ENCODE measurements around the gene TBC1D22A.

TBC1D22A gene

DNA sequence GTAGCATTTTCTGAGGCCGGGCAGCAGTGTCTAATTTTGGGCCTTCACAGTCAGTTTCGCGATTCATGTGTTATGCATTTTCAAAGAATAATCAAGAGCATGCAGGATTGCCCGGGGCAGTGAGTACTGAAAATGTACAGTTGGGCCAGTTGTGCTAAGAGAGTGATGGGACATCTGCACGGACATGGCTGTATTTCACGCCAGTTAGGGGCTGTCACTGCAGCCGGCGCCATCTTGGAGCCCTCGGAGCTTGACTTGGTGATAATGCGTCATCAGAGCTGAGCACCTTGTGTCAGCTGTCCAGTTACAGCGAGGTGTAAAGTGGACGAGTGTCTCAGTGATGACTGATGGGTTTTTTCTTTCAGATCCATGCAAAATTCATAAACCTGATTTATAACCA, 188.9 kb downstream of the TBC1D22A start:
- no peak for TF ChIP-seq JUND (IDR thresholded peaks at IDR 0.05; ENCODE audit: low read depth)
- no peak for DNase-seq (ENCODE audit: low read depth in 1 of 2, low spot score in 1 of 2)
- in situ Hi-C loops (cut with HindIII; ENCODE audit: low pct_unique_long_range_greater_than_20kb, low sequenced_read_pairs), result no loop called here

DNA sequence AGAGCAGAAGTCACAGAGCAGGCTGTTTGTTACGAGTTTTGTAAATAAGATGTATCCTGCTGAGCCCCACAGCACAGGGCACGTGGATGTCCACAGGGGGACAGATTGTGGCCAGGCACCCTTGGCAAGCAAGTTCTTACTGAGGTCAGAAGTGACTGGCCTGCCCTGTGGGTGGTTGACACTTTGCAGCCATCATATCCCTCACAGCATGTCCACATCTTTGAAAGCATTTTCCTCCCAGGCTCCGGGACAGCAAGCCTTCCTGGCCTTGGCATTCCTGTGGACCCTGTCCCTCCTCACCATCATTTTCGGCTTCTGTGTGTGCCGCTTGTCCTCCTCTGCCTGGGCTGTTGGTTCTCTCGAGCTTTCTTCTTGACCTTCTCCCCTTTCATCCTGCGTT, 189.5 kb downstream of the TBC1D22A start:
- in situ Hi-C loops (cut with HindIII; ENCODE audit: low pct_unique_long_range_greater_than_20kb, low sequenced_read_pairs), result no loop called here
- no peak for DNase-seq (ENCODE audit: low read depth in 1 of 2, low spot score in 1 of 2)

DNA sequence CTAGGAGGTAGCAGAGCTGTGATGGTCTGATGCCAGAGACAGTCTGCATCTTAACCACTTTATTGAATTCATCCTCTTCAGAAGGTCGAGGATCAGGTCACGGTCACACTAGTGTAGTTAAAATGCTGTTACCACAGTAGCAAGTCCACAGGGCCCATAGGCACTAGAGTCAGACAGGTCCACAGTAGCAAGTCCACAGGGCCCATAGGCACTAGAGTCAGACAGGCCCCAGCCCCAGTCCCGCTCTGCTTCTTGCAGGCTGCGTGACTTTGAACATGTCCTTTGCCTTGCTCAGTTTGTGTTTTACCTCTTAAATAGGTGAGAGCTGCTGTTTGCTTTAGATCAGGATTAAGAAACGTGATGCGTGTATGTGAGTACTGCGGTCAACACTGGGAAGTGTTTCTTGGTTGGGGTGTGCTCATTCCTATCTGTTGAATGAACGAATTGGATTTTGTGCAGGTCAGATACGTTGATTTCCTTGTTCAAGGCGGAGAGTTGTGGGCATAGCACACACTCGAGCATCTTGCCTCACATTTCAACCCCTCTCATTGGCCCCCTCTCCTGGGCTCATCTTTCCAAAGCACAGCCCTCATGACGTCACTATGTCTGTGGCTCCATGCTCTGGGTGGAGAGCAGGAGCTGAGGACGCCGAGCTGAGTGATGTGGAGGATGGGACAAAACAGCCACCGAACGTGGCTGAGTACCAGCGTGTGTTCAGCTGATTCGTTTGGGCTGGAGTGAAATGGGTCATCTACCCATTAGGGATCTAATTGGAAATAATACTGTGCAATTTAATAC, 191.7 kb downstream of the TBC1D22A start:
- no peak for DNase-seq (ENCODE audit: low read depth in 1 of 2, low spot score in 1 of 2)
- TF ChIP-seq JUND (IDR thresholded peaks at IDR 0.05; ENCODE audit: low read depth), result no peak

More for the DNA sequence above, 189.5 kb downstream of the TBC1D22A start:
- no peak for TF ChIP-seq JUND (IDR thresholded peaks at IDR 0.05; ENCODE audit: low read depth)

GRCh38 chr22:46954781-46955180, 192.3 kb downstream of the TBC1D22A start:
- in situ Hi-C loops (cut with HindIII; ENCODE audit: low pct_unique_long_range_greater_than_20kb, low sequenced_read_pairs), result no loop called here
- no peak for DNase-seq (ENCODE audit: low read depth in 1 of 2, low spot score in 1 of 2)
- no peak for TF ChIP-seq JUND (IDR thresholded peaks at IDR 0.05; ENCODE audit: low read depth)

More for the DNA sequence above, 191.7 kb downstream of the TBC1D22A start:
- in situ Hi-C loops (cut with HindIII; ENCODE audit: low pct_unique_long_range_greater_than_20kb, low sequenced_read_pairs), result no loop called here

DNA sequence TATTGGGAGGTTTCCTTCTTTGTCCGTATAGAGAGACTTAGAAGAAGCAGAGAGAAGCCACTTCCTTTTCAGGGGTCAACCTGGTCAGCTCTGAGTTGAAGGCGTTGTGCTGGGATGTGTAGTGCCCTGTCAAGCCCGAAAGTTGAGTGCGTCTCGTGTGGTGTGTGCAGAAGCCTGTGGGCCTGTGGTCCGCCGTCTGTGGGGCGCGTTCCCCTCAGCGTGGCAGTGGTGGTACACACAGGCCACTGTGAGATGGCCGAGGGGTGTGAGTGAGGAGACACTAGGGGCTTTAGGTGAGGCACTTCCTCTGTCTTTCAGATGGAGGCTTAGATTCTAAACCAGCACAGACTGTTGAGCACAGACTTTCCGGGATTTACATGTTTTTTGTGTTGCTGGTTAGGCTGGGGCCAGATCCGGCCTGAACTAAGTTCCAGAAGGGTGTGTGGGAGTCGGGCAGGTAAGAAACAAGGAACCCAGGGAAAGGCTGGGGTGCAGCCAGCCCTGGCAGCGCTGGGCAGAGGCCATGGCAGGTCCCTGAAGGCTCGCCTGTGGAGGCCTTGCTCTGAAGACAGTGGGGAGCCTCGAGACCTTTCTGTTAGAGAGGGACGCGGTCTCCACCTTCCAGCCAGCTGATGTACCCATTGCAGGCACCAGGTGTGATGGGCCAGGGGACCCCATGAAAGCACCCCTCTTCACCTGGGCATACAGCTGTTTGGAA, 194.2 kb downstream of the TBC1D22A start:
- TF ChIP-seq JUND (IDR thresholded peaks at IDR 0.05; ENCODE audit: low read depth), result no peak
- in situ Hi-C loops (cut with HindIII; ENCODE audit: low pct_unique_long_range_greater_than_20kb, low sequenced_read_pairs), result no loop called here
- DNase-seq (ENCODE audit: low read depth in 1 of 2, low spot score in 1 of 2), result no peak

- DNase-seq (ENCODE audit: low read depth in 1 of 2, low spot score in 1 of 2), result no peak
- no peak for TF ChIP-seq JUND (IDR thresholded peaks at IDR 0.05; ENCODE audit: low read depth)
- in situ Hi-C loops (cut with HindIII; ENCODE audit: low pct_unique_long_range_greater_than_20kb, low sequenced_read_pairs), result no loop called here
Observed at GRCh38 chr22:46957521-46957920, 195.1 kb downstream of the TBC1D22A start.

GRCh38 chr22:46958191-46958590, 195.7 kb downstream of the TBC1D22A start:
- no peak for TF ChIP-seq JUND (IDR thresholded peaks at IDR 0.05; ENCODE audit: low read depth)
- in situ Hi-C loops (cut with HindIII; ENCODE audit: low pct_unique_long_range_greater_than_20kb, low sequenced_read_pairs), result no loop called here
- no peak for DNase-seq (ENCODE audit: low read depth in 1 of 2, low spot score in 1 of 2)

- in situ Hi-C loops (cut with HindIII; ENCODE audit: low pct_unique_long_range_greater_than_20kb, low sequenced_read_pairs), result no loop called here
- DNase-seq (ENCODE audit: low read depth in 1 of 2, low spot score in 1 of 2), result no peak
- no peak for TF ChIP-seq JUND (IDR thresholded peaks at IDR 0.05; ENCODE audit: low read depth)
Observed at GRCh38 chr22:46958658-46959057, 196.2 kb downstream of the TBC1D22A start.

DNA sequence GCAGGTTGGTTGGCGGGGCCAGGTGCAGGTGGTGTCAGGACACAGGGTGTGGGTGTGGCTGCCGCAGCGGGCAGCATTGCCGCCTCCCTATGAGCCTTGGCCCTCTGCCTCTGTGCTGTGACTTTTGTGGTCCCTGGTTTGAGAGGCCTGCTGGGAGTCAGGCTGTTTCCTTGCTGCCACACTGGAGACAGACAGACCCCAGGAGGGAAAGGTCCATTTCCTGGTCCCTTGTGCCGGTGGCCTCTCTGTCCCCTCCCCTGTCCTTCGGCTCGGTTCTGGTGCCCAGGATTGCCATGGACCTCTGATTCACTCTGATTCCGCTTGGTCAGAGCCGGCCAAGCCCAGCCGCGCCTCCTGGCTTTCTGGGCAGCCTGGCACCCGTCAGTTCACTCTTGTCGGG, 196.9 kb downstream of the TBC1D22A start:
- DNase-seq (ENCODE audit: low read depth in 1 of 2, low spot score in 1 of 2), result no peak
- no peak for TF ChIP-seq JUND (IDR thresholded peaks at IDR 0.05; ENCODE audit: low read depth)

DNA sequence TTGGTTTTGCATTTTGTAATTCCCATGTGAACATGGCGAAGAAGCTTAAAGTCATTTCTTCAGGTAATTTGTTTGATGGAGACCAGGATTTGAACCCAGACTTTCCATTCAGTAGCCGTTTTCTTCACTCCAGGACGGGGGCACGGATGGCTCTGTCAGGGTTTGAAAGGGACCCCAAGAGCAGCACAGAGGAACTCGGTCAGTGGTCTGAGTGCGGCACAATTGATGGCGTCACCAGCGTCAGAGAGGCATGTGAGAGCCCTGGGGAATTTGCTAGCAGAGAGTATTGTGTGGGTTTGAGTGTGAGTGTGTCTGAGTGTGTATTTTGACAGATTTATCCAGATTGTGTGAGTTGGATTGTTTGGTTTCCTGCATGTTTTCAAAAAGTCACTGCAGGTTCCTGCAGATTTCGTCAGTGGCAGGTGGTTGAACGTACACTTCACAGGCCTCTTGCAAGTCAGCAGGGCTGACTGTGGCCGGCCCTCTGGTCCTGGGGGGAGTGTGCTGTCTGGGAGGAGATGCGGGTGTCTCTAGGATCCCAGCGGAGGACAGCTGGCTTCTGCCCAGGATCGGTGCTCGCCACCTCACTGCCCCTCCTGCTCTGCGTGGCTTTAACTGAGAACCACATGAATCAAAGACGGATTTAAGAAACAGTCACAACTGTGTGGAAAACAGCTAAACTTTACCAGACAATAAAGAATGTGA, 199.3 kb downstream of the TBC1D22A start:
- no peak for TF ChIP-seq JUND (IDR thresholded peaks at IDR 0.05; ENCODE audit: low read depth)
- DNase-seq (ENCODE audit: low read depth in 1 of 2, low spot score in 1 of 2), result no peak
- in situ Hi-C loops (cut with HindIII; ENCODE audit: low pct_unique_long_range_greater_than_20kb, low sequenced_read_pairs), result no loop called here

More for the DNA sequence above, 196.9 kb downstream of the TBC1D22A start:
- in situ Hi-C loops (cut with HindIII; ENCODE audit: low pct_unique_long_range_greater_than_20kb, low sequenced_read_pairs), result no loop called here

- in situ Hi-C loops (cut with HindIII; ENCODE audit: low pct_unique_long_range_greater_than_20kb, low sequenced_read_pairs), result no loop called here
- DNase-seq (ENCODE audit: low read depth in 1 of 2, low spot score in 1 of 2), result no peak
- TF ChIP-seq JUND (IDR thresholded peaks at IDR 0.05; ENCODE audit: low read depth), result no peak
Observed at GRCh38 chr22:46962406-46962805, 200.0 kb downstream of the TBC1D22A start.

DNA sequence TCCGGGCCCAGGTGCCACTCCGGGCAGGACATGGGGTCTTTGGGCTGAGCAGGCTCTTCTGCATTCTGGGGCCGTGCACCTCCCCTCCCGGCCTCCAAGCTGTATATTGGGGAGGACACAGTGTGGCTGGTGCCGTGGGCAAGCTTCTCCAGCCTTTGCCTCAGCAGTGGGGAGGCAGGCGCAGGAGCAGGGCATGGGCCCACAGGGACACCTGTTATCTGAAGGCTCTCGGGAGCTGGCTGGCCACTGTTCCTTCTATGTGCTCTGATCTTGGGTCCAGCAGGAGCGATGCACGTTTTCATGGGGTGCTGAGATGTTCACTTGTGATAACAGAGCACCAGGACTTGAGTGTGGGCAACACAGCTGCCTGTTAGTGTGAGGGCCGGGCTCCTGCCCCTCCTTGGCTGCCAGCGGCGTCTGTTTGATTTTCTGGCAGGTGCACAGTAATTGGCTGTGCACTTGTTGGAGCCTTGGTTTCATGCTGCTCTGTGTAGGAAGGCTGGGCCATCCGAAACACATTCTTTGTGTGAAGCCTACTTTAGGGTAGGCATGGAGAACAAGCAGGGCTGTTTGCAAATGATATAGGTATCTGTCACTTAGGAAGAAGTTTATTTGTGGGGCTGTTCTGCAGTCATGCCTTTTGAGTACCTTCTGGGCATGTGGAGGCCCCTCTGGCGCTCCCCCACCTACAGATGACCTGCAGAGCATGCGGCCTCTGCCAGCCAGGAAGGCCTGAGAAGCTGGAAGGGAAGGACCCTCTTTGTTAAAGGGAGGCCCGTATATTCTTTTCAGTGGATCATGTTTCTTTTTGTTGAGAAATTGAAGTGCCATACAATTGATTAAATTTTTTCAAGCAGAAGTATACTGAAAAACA, 201.5 kb downstream of the TBC1D22A start:
- in situ Hi-C loops (cut with HindIII; ENCODE audit: low pct_unique_long_range_greater_than_20kb, low sequenced_read_pairs), result no loop called here
- no peak for TF ChIP-seq JUND (IDR thresholded peaks at IDR 0.05; ENCODE audit: low read depth)
- DNase-seq (ENCODE audit: low read depth in 1 of 2, low spot score in 1 of 2), result no peak

All from T47D (cell line).